MCF 10A (cell line): Measurements from ENCODE around the gene TMEM61. TPM values are rescaled to one million over a fixed set of nuclear protein-coding genes. Genes with fewer than 3 reads are reported as not detected.
A peak's percentile ranks its signal among the peaks of the same experiment; 100 is the strongest.
"Not testable (repeated sequence)": the region's sequence is repeated elsewhere in the genome, so short reads cannot be mapped to it uniquely, and the experiment has no call there.

Experiments
- Bru-seq: library from RNA; stranded (reverse); fragments of 400-500 nt; gene quantifications from one replicate; lab custom pipeline; 2021; lab: Mats Ljungman, UMichigan
- BruChase-seq, 2 experiments: library from RNA; stranded (reverse); fragments of 400-500 nt; gene quantifications; one replicate each; lab custom pipeline; 2021; lab: Mats Ljungman, UMichigan
- BruUV-seq: library from RNA; stranded (reverse); fragments of 400-500 nt; replicated peaks from 2 replicates; lab custom pipeline; 2021; lab: Mats Ljungman, UMichigan
- CTCF ChIA-PET: fragments of 300-600 bp; sonication (Branson Sonifier 250); formaldehyde crosslinking; extraction: SDS; loops from one replicate; lab custom pipeline; 2021; ENCODE audit warnings: antibody characterized with exemption, inconsistent platforms; lab: Yijun Ruan, JAX
- POLR2A ChIA-PET: fragments of 300-600, 350-650 bp; sonication (Branson Sonifier 250); formaldehyde crosslinking; extraction: SDS; loops from one replicate; lab custom pipeline; 2020; ENCODE audit warnings: antibody characterized with exemption, inconsistent platforms; lab: Yijun Ruan, JAX
- DNase-seq: peaks from one replicate; pipeline ENCODE4 v3.0.0-alpha.2; 2018; ENCODE audit not compliant: unreplicated experiment
- H3K27ac Mint-ChIP-seq: one replicate; pipeline ENCODE4 v1.8.0; 2022; ENCODE audit warnings: mild to moderate bottlenecking, low read depth, mixed read lengths; ENCODE audit not compliant: unreplicated experiment
- H3K27me3 Mint-ChIP-seq: one replicate; pipeline ENCODE4 v1.8.0; 2022; ENCODE audit warnings: mixed read lengths; ENCODE audit not compliant: insufficient read depth, unreplicated experiment
- H3K36me3 Mint-ChIP-seq: one replicate; pipeline ENCODE4 v1.8.0; 2022; ENCODE audit warnings: mild to moderate bottlenecking, moderate library complexity, mixed read lengths; ENCODE audit not compliant: insufficient read depth, unreplicated experiment
- H3K4me1 Mint-ChIP-seq: one replicate; pipeline ENCODE4 v1.8.0; 2022; ENCODE audit warnings: mixed read lengths; ENCODE audit not compliant: insufficient read depth, unreplicated experiment
- H3K4me3 Mint-ChIP-seq: one replicate; pipeline ENCODE4 v1.8.0; 2022; ENCODE audit warnings: mild to moderate bottlenecking, moderate library complexity, mixed read lengths; ENCODE audit not compliant: unreplicated experiment
- H3K9me3 Mint-ChIP-seq: one replicate; pipeline ENCODE4 v1.8.0; 2022; ENCODE audit warnings: mixed read lengths; ENCODE audit not compliant: unreplicated experiment
- intact Hi-C: fragments of 100-400 bp; cut with micrococcal nuclease; formaldehyde crosslinking; loops from 2 replicates; pipeline ENCODE4 v1.14.1; 2022
- long read RNA-seq: library from polyadenylated mRNA; stranded (forward); transcript quantifications from one replicate; pipeline ENCODE4 v2.0.0, GENCODE V29; 2022
- total RNA-seq: library from RNA; stranded (reverse); gene quantifications from 2 replicates; pipeline ENCODE4 v1.2.3, GENCODE V29; 2022
- TF ChIP-seq, protein P1 (sequence below): fragments of 200-600 bp; IDR thresholded peaks from one replicate; pipeline ENCODE4 v1.8.0; 2022; ENCODE audit warnings: antibody characterized with exemption, mild to moderate bottlenecking; ENCODE audit not compliant: unreplicated experiment

TMEM61 gene
- 0.39 TPM in 1 of 2 replicates, not detected in the other for total RNA-seq
- percentile 17 among the genes with signal in this experiment for Bru-seq, nascent RNA
- percentile 11 among the genes with signal in this experiment for BruChase-seq, experiment 1, labeled RNA remaining after a 6-hour chase
- percentile 16 among the genes with signal in this experiment for BruChase-seq, experiment 2, labeled RNA remaining after a 2-hour chase
- long read RNA-seq, partial matches to known transcripts = 0 of 1 reads
- long read RNA-seq, other reads (novel, unspliced or antisense) = 0 of 1 reads

- BruUV-seq = no TSS peak
- Mint-ChIP-seq H3K36me3 (no peaks in the 10 kb centered on the region), H3K9me3 (no peaks in the 10 kb centered on the region), H3K27ac (peak within 1 kb of the TSS; percentile 10), H3K27me3 (no peaks in the 10 kb centered on the region), H3K4me3 (peak within 1 kb of the TSS; percentile 70), H3K4me1 (no peaks in the 10 kb centered on the region)
- CTCF ChIA-PET = interaction anchor here (0.6 kb wide), 1 partner anchor 9 kb away, joined by 3 read pairs; no protein-coding TSS in a partner anchor
- peak; percentile 30 for DNase-seq
- POLR2A ChIA-PET = no interaction called here
- intact Hi-C loops = no loop called here
- TF ChIP-seq, protein P1, sequence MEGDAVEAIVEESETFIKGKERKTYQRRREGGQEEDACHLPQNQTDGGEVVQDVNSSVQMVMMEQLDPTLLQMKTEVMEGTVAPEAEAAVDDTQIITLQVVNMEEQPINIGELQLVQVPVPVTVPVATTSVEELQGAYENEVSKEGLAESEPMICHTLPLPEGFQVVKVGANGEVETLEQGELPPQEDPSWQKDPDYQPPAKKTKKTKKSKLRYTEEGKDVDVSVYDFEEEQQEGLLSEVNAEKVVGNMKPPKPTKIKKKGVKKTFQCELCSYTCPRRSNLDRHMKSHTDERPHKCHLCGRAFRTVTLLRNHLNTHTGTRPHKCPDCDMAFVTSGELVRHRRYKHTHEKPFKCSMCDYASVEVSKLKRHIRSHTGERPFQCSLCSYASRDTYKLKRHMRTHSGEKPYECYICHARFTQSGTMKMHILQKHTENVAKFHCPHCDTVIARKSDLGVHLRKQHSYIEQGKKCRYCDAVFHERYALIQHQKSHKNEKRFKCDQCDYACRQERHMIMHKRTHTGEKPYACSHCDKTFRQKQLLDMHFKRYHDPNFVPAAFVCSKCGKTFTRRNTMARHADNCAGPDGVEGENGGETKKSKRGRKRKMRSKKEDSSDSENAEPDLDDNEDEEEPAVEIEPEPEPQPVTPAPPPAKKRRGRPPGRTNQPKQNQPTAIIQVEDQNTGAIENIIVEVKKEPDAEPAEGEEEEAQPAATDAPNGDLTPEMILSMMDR = no peak
Measured at GRCh38 chr1:54980528-54981241, at the start of gene TMEM61. Gene TMEM61, plus strand, starts transcription at chr1:54980628. Its CDS starts 438 bp downstream, at chr1:54981066.

DNA sequence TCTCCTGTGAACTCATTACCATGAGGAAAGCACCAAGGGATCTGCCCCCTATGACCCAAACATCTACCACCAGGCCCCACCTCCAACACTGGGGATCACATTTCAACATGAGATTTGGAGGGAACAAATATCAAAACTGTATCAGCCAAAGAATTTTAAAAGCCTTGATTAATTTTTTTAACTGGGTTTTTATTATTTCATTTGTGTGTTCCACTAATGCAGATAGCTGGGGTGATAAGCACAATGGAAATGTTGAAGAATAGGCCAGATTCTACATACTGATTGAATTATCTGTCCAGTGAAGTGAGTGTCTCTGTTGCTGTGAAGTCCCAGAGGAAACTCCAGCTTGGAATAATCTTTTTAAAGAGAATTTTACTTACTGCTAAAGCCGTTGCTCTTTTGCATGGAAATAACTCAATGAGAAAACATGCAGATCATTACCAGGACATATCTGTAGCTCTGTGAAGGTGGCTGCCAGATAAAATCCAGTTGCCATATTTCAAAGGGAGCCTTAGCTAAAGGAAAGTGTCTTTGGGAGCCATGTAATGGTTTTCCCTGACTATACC lies 49.1 kb upstream of the TMEM61 start:
- Mint-ChIP-seq H3K27me3 (no peaks in the 10 kb centered on the region), H3K36me3 (no peaks in the 10 kb centered on the region), H3K9me3 (peaks cover 7% of the 10 kb centered on the region), H3K4me3 (no peak overlapping the region), H3K27ac (no peak overlapping the region), H3K4me1 (peaks cover 16% of the 10 kb centered on the region)
- no peak for DNase-seq
- no TSS peak for BruUV-seq
- TF ChIP-seq, protein P1 = no peak
- intact Hi-C loops = no loop called here
- CTCF ChIA-PET = interaction anchor here (1.0 to 6.8 kb wide), 5 partner anchors 10 to 91 kb away, joined by 3 to 39 read pairs (median 4); no protein-coding TSS in a partner anchor
- POLR2A ChIA-PET = interaction anchor here (0.8 to 6.4 kb wide), 3 partner anchors 9 to 74 kb away, joined by 3 to 40 read pairs (median 7); partner anchors contain the start of gene DHCR24

- ChIA-PET CTCF (interaction anchor here (0.6 to 2.3 kb wide), 5 partner anchors 12 to 852 kb away, joined by 3 to 22 read pairs (median 8); partner anchors contain the start of gene DHCR24), POLR2A (interaction anchor here (0.6 to 2.0 kb wide), 6 partner anchors 11 to 882 kb away, joined by 3 to 5 read pairs (median 4); no protein-coding TSS in a partner anchor)
- DNase-seq, H3K9me3 Mint-ChIP-seq, H3K27me3 Mint-ChIP-seq, H3K27ac Mint-ChIP-seq, H3K36me3 Mint-ChIP-seq, H3K4me3 Mint-ChIP-seq, intact Hi-C loops, BruUV-seq: not testable (repeated sequence)
- peaks cover 20% of the 10 kb centered on the region for H3K4me1 Mint-ChIP-seq
Measured at GRCh38 chr1:54934081-54934480, 46.3 kb upstream of the TMEM61 start.

- Mint-ChIP-seq H3K4me1 (peaks cover 20% of the 10 kb centered on the region), H3K27ac (no peak overlapping the region), H3K36me3 (no peaks in the 10 kb centered on the region), H3K27me3 (no peaks in the 10 kb centered on the region), H3K4me3 (no peak overlapping the region), H3K9me3 (peaks cover 7% of the 10 kb centered on the region)
- POLR2A ChIA-PET = interaction anchor here (1.0 to 2.0 kb wide), 4 partner anchors 10 to 49 kb away, joined by 4 to 5 read pairs (median 4); partner anchors contain the start of gene DHCR24
- TF ChIP-seq, protein P1 = no peak
- CTCF ChIA-PET = interaction anchor here (2.0 to 2.3 kb wide), 3 partner anchors 11 to 62 kb away, joined by 8 to 22 read pairs (median 10); no protein-coding TSS in a partner anchor
- intact Hi-C loops = no loop called here
- no peak for DNase-seq
- no TSS peak for BruUV-seq
Measured at GRCh38 chr1:54934869-54935268, 45.6 kb upstream of the TMEM61 start.
